HepG2 (cell line): Measurements from ENCODE around the gene CEP78. TPM values are rescaled to one million over a fixed set of nuclear protein-coding genes. Genes with fewer than 3 reads are reported as not detected.
A peak's percentile ranks its signal among the peaks of the same experiment; 100 is the strongest.

Experiments used
- ADNP ChIP-seq: sonication (generic); formaldehyde crosslinking; IDR thresholded peaks from 2 replicates; pipeline ENCODE4 v1.4.0; 2020; ENCODE audit warnings: missing genetic modification reagents
- ARNTL ChIP-seq: sonication (generic); formaldehyde crosslinking; IDR thresholded peaks from 2 replicates; pipeline ENCODE4 v1.4.0; 2020; ENCODE audit warnings: mild to moderate bottlenecking, missing genetic modification reagents
- FOXA1 ChIP-seq, 2 experiments: fragments of 450-650 bp in 1 of 2; sonication (generic) in 1 of 2; formaldehyde crosslinking in 1 of 2; IDR thresholded peaks; 2 replicates each; pipeline versions ENCODE4 v1.4.0 to v1.6.1; 2016 to 2020; ENCODE audit warnings: missing genetic modification reagents in 1 of 2
- KAT8 ChIP-seq: IDR thresholded peaks from 2 replicates; pipeline ENCODE4 v1.6.1; 2016; ENCODE audit warnings: missing genetic modification reagents, missing compliant biosample characterization
- MTA1 ChIP-seq: sonication (generic); formaldehyde crosslinking; IDR thresholded peaks from 2 replicates; pipeline ENCODE4 v1.4.0; 2020; ENCODE audit warnings: missing genetic modification reagents, mild to moderate bottlenecking, borderline replicate concordance
- PAX8 ChIP-seq: sonication (generic); formaldehyde crosslinking; IDR thresholded peaks from 2 replicates; pipeline ENCODE4 v1.8.0; 2022; ENCODE audit warnings: mild to moderate bottlenecking, missing genetic modification reagents, borderline replicate concordance
- PRMT3 ChIP-seq: sonication (generic); formaldehyde crosslinking; IDR thresholded peaks from 2 replicates; pipeline ENCODE4 v1.8.1; 2022; ENCODE audit warnings: low read depth, mild to moderate bottlenecking, moderate library complexity, missing genetic modification reagents, borderline replicate concordance
- RBFOX2 ChIP-seq: fragments of 200-400 bp; formaldehyde crosslinking; IDR thresholded peaks from 2 replicates; pipeline ENCODE4 v1.6.1; 2017; ENCODE audit warnings: low read depth, mild to moderate bottlenecking, low read length
- REL ChIP-seq: sonication (generic); formaldehyde crosslinking; conservative IDR thresholded peaks from 2 replicates; pipeline ENCODE4 v1.8.0; 2022; ENCODE audit warnings: mild to moderate bottlenecking, missing genetic modification reagents, moderate library complexity
- RERE ChIP-seq: IDR thresholded peaks from 2 replicates; pipeline ENCODE4 v1.6.1; 2016; ENCODE audit warnings: low read depth, missing genetic modification reagents, missing compliant biosample characterization
- TARDBP ChIP-seq: sonication (generic); formaldehyde crosslinking; IDR thresholded peaks from 2 replicates; pipeline ENCODE4 v1.8.0; 2022; ENCODE audit warnings: mild to moderate bottlenecking, missing genetic modification reagents
- ZNF136 ChIP-seq: sonication (generic); formaldehyde crosslinking; IDR thresholded peaks from 2 replicates; pipeline ENCODE4 v1.8.1; 2022; ENCODE audit warnings: low read depth, mild to moderate bottlenecking, moderate library complexity, missing genetic modification reagents
- ZNF20 ChIP-seq: sonication (generic); formaldehyde crosslinking; IDR thresholded peaks from 2 replicates; pipeline ENCODE4 v1.4.0; 2020; ENCODE audit warnings: mild to moderate bottlenecking, moderate library complexity, missing genetic modification reagents
- ZNF317 ChIP-seq: sonication (generic); formaldehyde crosslinking; IDR thresholded peaks from 2 replicates; pipeline ENCODE4 v1.5.0; 2020; ENCODE audit warnings: mild to moderate bottlenecking, missing genetic modification reagents
- ZNF615 ChIP-seq: sonication (generic); formaldehyde crosslinking; IDR thresholded peaks from 2 replicates; pipeline ENCODE4 v1.5.0; 2020; ENCODE audit warnings: mild to moderate bottlenecking, missing genetic modification reagents, borderline replicate concordance
- ZNF616 ChIP-seq: sonication (generic); formaldehyde crosslinking; IDR thresholded peaks from 2 replicates; pipeline ENCODE4 v1.5.0; 2020; ENCODE audit warnings: low read depth, mild to moderate bottlenecking, missing genetic modification reagents
- polyA plus RNA-seq, 8 experiments: library from polyadenylated mRNA; depleted of rRNA in 3 of 8; stranded (reverse) in 7 of 8; unstranded in 1 of 8; fragments of >200 nt; fragmentation: Illumina TruSeq in 4 of 8; extraction: Trizol in 4 of 8; gene quantifications; 2 replicates each; pipeline versions ENCODE4 v1.2.1 to v1.2.3, GENCODE V29; 2011 to 2016; ENCODE audit warnings: low read depth in 4 of 8, missing spikeins in 1 of 8, mixed read lengths in 1 of 8; ENCODE audit not compliant: insufficient read depth in 1 of 8
- total RNA-seq, 5 experiments: library from RNA; depleted of rRNA; stranded (reverse); fragments of >200 nt; fragmentation: Illumina TruSeq; extraction: Trizol; gene quantifications; 2 replicates each; pipeline ENCODE4 v1.2.3, GENCODE V29; 2016; ENCODE audit warnings: low read depth in 1 of 5
- TF ChIP-seq, protein P1 (sequence below): sonication (generic); formaldehyde crosslinking; IDR thresholded peaks from one replicate; pipeline ENCODE4 v1.5.1; 2020; ENCODE audit warnings: mild to moderate bottlenecking, missing genetic modification reagents; ENCODE audit errors: not compliant biosample characterization

Gene CEP78
- total and polyA plus RNA-seq, 2 of the 13 experiments (the other 11 are each of a cell fraction or from before 2014, with no cell fraction given), result 5.1 to 30.8 TPM

GRCh38 chr9:78300209-78300608 is 64.3 kb downstream of the CEP78 start (continued):
- no peak for TF ChIP-seq ZNF20 (CRISPR knock-in tag)
- no peak for TF ChIP-seq RERE (CRISPR knock-in tag)
- TF ChIP-seq ZNF615 (CRISPR knock-in tag), result no peak
- peak; percentile 87 for TF ChIP-seq ZNF317
- TF ChIP-seq ADNP, result no peak
- TF ChIP-seq KAT8 (CRISPR knock-in tag), result no peak
- TF ChIP-seq FOXA1 (IDR thresholded peaks at IDR 0.05), result no peak
- TF ChIP-seq FOXA1 (CRISPR knock-in tag; IDR thresholded peaks at IDR 0.05), result peak; percentile 82
- TF ChIP-seq, protein P1, sequence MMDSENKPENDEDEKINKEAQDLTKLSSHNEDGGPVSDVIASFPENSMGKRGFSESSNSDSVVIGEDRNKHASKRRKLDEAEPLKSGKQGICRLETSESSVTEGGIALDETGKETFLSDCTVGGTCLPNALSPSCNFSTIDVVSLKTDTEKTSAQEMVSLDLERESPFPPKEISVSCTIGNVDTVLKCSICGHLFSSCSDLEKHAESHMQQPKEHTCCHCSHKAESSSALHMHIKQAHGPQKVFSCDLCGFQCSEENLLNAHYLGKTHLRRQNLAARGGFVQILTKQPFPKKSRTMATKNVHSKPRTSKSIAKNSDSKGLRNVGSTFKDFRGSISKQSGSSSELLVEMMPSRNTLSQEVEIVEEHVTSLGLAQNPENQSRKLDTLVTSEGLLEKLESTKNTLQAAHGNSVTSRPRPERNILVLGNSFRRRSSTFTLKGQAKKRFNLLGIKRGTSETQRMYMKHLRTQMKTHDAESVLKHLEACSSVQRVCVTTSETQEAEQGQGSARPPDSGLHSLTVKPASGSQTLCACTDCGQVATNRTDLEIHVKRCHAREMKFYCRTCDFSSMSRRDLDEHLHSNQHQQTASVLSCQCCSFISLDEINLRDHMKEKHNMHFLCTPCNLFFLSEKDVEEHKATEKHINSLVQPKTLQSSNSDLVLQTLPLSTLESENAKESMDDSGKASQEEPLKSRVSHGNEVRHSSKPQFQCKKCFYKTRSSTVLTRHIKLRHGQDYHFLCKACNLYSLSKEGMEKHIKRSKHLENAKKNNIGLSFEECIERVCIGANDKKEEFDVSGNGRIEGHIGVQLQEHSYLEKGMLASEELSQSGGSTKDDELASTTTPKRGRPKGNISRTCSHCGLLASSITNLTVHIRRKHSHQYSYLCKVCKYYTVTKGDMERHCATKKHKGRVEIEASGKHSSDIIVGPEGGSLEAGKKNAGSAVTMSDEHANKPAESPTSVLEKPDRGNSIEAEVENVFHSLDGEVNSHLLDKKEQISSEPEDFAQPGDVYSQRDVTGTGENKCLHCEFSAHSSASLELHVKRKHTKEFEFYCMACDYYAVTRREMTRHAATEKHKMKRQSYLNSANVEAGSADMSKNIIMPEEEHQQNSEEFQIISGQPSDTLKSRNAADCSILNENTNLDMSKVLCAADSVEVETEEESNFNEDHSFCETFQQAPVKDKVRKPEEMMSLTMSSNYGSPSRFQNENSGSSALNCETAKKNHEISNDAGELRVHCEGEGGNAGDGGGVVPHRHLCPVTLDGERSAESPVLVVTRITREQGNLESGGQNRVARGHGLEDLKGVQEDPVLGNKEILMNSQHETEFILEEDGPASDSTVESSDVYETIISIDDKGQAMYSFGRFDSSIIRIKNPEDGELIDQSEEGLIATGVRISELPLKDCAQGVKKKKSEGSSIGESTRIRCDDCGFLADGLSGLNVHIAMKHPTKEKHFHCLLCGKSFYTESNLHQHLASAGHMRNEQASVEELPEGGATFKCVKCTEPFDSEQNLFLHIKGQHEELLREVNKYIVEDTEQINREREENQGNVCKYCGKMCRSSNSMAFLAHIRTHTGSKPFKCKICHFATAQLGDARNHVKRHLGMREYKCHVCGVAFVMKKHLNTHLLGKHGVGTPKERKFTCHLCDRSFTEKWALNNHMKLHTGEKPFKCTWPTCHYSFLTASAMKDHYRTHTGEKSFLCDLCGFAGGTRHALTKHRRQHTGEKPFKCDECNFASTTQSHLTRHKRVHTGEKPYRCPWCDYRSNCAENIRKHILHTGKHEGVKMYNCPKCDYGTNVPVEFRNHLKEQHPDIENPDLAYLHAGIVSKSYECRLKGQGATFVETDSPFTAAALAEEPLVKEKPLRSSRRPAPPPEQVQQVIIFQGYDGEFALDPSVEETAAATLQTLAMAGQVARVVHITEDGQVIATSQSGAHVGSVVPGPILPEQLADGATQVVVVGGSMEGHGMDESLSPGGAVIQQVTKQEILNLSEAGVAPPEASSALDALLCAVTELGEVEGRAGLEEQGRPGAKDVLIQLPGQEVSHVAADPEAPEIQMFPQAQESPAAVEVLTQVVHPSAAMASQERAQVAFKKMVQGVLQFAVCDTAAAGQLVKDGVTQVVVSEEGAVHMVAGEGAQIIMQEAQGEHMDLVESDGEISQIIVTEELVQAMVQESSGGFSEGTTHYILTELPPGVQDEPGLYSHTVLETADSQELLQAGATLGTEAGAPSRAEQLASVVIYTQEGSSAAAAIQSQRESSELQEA (CRISPR knock-in tag), result no peak
- TF ChIP-seq ZNF616, result no peak
- no peak for TF ChIP-seq REL (CRISPR knock-in tag)
- TF ChIP-seq ARNTL (CRISPR knock-in tag), result no peak
- no peak for TF ChIP-seq PRMT3 (CRISPR knock-in tag)
- TF ChIP-seq PAX8 (CRISPR knock-in tag), result no peak
- TF ChIP-seq ZNF136 (CRISPR knock-in tag), result no peak
- TF ChIP-seq MTA1 (CRISPR knock-in tag), result no peak
- no peak for TF ChIP-seq TARDBP
- 0 out of 2 replicates have a peak, but pooled peaks have one; percentile 36 for TF ChIP-seq RBFOX2
